GM12801 (cell line): ENCODE data around the gene CTNNA3.

ENCODE experiments used
- CTCF ChIP-seq: IDR thresholded peaks from one replicate; pipeline ENCODE4 v1.5.1; 2011; ENCODE audit warnings: control low read depth; ENCODE audit not compliant: insufficient read length; ENCODE audit errors: extremely low read depth

CTNNA3 gene

DNA sequence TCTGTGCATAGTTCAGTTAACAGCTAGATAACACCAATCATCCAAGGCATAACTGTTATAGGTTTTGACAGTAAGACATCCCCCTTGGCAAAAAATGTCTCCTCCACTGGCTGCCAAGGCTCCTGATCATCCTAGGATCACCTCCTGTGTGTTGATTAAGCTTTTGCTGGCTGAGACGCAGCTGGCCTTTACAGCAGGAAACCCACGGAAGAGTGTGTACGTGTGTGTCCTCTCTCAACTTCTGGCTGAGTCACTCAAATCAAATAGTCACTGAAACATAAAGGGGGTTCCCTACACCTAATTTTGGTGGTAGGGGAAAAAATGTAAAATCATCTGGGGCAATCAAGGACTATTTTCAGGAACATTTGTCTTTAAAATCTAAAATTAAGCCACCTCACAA, 208.8 kb downstream of the CTNNA3 start:
- TF ChIP-seq CTCF, result no peak

GRCh38 chr10:67477868-67478267, 218.1 kb downstream of the CTNNA3 start:
- TF ChIP-seq CTCF, result no peak

GRCh38 chr10:67476201-67476600, 219.8 kb downstream of the CTNNA3 start:
- TF ChIP-seq CTCF, result no peak

DNA sequence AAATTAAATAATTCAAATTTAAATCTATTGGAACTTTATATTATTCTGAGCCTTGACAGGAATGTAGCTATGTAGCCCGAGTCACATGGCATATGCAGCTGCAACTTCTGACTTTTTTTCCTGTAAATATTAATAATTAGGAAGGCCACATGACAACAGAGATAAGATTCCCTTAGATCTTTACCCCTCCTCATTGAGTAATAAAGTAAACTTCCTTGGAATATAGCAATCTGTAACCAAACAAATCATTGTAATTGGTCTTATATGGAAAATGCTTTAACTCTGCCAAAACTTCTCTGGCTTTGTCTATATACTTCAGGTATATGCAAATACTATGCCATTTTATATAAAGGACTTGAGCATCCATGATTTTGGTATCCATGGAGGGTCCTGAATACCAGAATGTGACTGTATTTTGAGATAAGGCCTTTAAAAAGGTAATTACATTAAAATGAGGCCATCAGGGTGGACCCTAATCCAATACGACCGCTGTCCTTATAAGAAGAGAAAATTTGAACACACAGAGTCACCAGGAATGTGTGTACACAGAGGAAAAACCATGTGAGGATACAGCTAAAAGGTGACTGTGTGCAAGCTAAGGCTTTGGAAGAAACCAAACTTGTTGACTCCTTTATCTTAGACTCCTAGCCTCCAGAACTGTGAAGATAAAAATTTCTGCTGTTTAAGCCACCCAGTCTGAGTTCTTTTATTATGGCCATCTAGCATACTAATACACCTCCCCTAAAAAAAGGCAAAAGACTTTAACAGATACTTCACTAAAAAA, 222.0 kb downstream of the CTNNA3 start:
- TF ChIP-seq CTCF, result no peak

GRCh38 chr10:67471022-67471421, 225.0 kb downstream of the CTNNA3 start:
- TF ChIP-seq CTCF, result no peak

GRCh38 chr10:67464278-67464677, 231.7 kb downstream of the CTNNA3 start:
- TF ChIP-seq CTCF, result no peak

DNA sequence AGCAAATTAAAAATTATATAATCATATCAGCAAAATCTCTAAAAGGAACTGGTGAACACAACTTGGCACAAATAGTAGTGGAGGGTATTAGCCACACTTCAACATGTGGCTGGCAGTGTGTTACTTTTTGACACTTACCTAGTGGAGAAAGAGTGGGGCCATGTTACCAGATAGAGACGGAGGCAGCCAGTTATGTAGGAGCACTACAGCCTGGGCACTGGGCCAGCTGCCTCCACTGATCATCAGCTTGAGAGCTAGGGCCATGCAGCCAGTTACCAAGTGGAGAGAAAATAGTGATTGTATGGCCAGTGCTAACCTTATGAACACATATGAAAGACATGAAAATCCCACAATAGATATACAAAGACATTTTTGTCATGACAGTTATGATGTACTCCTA, 243.1 kb downstream of the CTNNA3 start:
- no peak for TF ChIP-seq CTCF
